Dermis microvascular lymphatic vessel endothelial cell (primary cell): ENCODE data around the gene TSHZ1. TPM values are rescaled to one million over a fixed set of nuclear protein-coding genes. Genes with fewer than 3 reads are reported as not detected.

Source experiments
- DNase-seq, 2 donors: peaks; one replicate each; pipeline versions ENCODE4 v3.0.0 to v3.0.0-alpha.2; 2010; ENCODE audit warnings: low read depth in 2 of 2
- total RNA-seq: library from RNA; depleted of rRNA; stranded (reverse); fragments of >200 nt; gene quantifications from 2 replicates; pipeline ENCODE4 v1.2.1, GENCODE V29; 2014

The TSHZ1 gene
- total RNA-seq, 1 donor from 2014 or later = 6.5 TPM

DNA sequence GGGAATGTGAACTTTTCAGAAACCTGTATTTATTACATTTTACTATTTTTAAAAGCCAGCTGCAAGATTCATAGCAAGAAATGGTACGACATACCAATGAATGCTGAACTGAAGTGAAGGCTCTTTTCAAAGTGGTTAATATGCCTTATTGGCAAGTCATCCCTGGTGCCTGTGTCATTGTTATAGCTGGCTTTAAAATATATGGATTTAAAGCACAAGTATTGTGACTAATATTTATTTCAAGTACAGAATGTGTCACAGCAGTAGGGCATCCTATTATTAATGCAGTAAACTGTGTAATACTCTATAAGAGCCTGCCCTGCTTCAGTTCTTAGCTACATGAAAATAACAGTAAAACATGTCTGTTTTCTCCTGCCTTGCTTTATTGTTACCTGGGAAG is 10.8 kb downstream of the TSHZ1 start:
- DNase-seq = no peak

- DNase-seq = peak in 1 of 2 donors; percentile 71
Measured at GRCh38 chr18:75221897-75222296, 11.3 kb downstream of the TSHZ1 start.

DNA sequence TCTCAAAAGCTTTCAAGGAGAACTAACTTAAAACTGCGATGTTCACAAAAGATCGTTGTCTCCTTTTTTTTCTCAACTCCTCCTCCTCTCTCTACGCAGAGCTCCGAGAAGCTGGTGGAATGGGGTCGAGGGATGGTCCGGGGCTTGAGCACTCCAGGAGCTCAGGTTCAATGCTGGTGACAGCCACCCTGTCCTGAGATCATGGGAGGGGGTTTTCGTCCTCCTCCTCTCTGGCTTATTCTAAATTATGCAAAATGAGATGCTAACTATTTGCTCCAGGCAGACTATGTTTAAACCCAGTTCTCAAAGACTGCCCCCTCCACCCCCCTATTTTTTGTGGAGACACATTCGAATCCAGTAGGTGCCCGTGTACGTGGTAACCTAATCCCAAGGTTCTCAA is 11.8 kb downstream of the TSHZ1 start:
- DNase-seq = no peak

GRCh38 chr18:75223687-75224347 is 13.2 kb downstream of the TSHZ1 start:
- DNase-seq = no peak

GRCh38 chr18:75226286-75226955 is 15.8 kb downstream of the TSHZ1 start:
- DNase-seq = no peak

GRCh38 chr18:75226956-75227316 is 16.3 kb downstream of the TSHZ1 start:
- no peak for DNase-seq

- no peak for DNase-seq
Measured at GRCh38 chr18:75227535-75228296, 17.1 kb downstream of the TSHZ1 start.

DNA sequence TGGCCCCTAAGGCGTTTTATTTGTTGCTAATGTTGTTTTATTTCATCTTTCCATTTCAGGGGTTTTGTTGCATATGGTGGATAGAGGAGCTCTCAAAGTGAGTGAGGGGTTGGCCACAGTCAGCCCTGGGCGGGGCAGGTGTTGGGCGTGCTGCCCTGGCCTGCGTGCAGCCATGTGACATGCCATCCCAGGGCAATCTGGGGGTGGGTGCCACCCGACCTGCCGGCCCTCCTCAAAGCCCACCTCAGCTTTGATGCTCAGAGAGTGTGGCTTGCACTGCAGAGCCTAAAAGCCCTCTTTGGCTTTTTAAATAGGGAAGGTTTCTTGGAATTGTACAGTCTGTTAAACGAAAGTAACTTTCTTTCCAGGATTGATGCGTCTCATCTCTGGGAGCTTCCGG is 18.4 kb downstream of the TSHZ1 start:
- DNase-seq = no peak

DNA sequence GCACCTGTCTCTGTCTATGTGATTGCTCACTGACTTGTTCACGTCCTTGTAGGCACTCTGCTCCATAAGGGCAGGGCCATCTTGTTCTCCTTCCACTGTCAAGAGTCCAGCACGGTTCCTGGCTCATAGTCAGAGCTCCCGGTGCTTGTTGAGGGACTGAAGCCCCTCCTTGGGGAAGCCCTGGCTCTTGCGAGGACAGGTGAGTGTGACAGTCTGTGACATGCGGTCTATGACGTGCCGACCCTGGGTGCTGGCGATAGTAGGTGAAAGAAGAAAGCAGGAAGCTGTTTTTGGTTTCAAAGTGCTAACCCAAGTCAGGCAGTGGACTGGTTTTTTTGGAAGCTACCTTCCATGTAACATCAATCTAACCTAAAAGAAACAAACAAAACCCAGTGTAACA is 18.8 kb downstream of the TSHZ1 start:
- DNase-seq = no peak

DNA sequence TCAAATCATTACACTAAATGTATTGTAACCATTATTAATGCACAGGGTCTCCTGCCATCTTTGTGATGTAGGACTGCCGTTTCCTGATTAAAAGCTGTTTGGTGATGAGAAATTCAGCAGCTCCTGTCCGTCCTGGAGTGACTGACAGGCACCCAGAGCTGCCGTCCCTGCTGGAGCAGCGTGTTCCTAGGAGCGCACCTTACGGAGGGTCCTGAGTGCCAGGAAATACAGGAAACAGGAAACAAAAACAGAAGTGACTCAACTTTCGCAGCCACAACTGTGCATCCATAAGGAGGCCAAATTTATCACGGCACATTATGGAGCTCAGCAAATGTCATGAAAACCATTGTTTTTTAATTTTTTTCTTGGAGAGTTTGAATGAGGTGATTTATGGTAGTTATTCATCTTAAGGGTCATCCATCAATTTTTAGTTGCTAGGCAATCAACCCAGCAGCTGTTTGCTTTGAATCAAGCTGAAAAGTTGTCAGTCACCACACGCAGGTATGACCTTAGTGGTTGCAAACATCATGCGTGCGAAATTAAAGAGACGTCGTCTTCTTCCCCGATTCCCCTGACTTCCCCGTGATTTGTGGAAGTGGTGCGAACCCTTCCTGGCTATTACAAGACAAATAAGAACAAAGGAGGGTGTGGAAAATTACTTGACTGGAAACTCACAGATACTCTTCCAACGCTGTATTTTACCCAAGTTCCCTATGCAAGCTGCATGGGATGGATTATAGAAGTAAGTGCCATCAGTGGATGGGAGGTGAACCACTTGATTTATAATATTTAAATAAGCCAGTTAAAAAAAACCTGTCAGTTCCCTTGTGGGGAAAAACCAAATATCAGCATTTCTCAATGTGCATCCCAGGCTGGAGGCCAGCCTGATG is 19.8 kb downstream of the TSHZ1 start:
- peak in 1 of 2 donors; percentile 84 for DNase-seq

DNA sequence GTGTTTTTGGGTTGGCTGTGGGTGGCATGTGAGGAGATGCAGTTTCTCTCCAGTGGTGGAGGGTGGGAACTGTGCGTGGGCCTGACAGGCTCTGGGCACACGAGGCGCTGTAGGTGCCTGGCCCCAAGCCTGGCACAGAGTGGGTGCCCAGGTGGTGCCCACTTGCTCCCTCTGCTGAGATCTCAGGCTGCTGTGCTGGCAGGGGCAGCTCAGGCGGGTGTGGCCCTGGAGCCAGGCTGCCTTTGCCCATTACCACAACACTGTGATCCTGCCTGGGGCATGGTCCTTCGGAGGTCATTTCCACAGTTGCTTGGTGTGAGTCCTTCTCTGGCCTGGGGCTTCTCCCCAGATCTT is 20.4 kb downstream of the TSHZ1 start:
- no peak for DNase-seq

DNA sequence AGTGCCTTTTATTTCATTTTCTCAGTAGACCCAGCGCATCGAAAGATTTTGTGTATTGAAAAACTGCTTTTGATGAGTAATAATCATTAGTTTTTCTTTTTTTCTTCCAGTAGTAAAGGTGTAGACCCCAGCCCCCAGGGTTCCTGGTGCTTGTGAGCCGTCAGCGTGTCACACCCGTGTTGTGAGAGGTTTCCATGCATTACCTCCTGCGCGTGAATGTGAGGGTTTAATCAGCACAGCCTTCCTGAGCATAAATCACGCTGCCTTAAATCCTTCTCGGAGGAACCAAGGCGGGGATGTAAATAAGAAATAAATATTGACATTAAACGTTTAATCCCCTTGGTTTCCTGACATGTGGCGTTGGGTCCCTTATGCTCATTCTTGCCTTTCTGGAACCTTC is 24.3 kb downstream of the TSHZ1 start:
- no peak for DNase-seq

DNA sequence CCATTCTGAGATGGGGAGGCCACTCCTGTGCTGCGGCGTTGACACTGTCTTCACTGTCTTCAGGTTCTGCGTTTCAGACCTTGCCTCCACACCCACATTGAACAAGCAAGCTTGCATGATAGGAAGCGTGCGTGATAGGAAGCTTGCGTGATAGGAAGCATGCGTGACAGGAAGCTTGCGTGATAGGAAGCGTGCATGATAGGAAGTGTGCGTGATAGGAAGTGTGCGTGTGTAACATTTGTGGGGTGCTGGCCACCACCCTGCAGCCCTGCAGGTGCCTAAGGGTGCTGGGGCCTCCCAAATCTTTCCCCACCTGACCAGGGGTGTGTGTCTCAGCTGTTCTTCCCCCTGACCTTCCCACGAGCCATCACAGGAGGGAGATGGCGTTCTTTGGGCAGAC is 25.3 kb downstream of the TSHZ1 start:
- no peak for DNase-seq

DNA sequence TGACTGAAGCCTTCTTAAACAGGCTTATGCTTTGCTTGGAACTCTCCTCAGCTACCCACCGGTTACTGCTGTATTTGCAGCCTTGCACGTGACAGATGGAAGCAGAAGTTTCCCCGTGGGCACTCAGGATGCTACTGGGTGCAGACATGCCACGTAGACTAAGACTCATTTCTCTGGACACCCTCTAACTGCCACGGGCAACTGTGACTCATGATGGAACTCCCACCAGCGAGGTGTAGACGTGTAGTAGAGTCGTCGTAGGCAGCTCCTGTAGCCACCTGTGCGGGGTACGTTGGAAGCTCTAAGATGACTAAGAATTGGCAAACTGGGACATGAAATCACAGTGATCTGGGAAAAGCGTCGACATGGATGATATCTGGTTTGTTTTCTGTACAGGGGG is 27.5 kb downstream of the TSHZ1 start:
- peak in 1 of 2 donors; percentile 23 for DNase-seq

GRCh38 chr18:75238786-75239185 is 28.2 kb downstream of the TSHZ1 start:
- DNase-seq = peak; percentile 67 to 84

- no peak for DNase-seq
Measured at GRCh38 chr18:75240433-75240832, 29.8 kb downstream of the TSHZ1 start.

DNA sequence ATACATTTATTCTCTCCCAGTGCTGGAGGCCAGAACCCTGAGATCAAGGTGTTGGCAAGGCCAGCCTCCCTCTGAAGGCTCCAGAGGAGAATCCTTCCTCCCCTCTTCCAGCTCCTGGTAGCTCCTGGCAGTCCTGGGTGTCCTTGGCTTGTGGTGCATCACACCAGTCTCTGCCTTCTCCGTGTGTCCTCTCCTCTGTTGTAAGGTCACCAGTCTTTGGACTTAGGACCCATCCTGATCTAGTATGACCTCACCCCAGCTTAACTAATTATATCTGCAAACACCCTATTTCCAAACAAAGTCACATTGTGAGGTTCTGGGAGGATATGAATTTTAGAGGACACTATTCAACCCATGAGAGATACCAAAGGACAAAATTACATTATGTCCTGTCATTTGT is 31.1 kb downstream of the TSHZ1 start:
- DNase-seq = no peak

GRCh38 chr18:75244351-75245313 is 34.0 kb downstream of the TSHZ1 start:
- DNase-seq = peak in 1 of 2 donors; percentile 43

GRCh38 chr18:75246721-75247610 is 36.4 kb downstream of the TSHZ1 start:
- peak in 1 of 2 donors; percentile 28 for DNase-seq
